GM19468 (cell line): Measurements from ENCODE around the gene SYNGR2.

ENCODE experiments used
- ATAC-seq: cut with Tn5 transposase; IDR thresholded peaks from one replicate; pipeline ENCODE4 v1.9.1; 2021; ENCODE audit warnings: mild to moderate bottlenecking, moderate library complexity, moderate number of reproducible peaks; ENCODE audit not compliant: unreplicated experiment; ENCODE audit errors: extremely low read depth

The SYNGR2 gene

DNA sequence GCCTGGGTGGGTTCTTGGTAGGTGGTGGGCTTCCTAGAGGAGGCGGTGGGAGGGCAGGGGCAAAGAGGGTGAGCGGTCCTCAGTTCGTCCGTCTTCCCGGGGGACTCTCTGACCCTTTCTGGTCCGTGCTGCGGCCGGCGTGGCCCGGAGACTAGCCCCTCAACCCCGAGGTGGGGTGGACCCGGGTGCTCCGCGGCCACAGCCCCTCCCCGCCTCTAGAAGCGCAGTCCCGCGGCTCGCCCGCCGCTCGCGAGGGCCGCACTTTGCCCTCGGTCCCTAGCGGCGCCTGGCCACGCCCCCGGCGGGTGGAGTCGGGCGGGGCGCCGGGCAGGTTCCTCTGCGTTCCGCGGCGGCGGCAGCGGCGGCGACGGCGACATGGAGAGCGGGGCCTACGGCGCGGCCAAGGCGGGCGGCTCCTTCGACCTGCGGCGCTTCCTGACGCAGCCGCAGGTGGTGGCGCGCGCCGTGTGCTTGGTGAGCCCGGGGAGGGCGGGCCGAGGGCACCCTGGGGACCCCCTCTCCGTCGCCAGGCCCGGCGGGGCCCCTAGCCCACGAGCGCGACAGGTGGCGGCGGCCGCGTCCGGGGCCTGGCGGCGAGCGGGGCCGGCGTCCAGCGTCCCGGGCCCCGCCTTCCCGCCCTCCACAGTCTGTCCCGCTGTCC is at the start of gene SYNGR2:
SYNGR2 (plus strand) TSS at position 340 of the 661 bp plus-strand sequence; CDS start at position 376, 36 bp downstream.
- no peak for ATAC-seq

- no peak for ATAC-seq
These were observed 49.6 kb upstream of the SYNGR2 start for GRCh38 chr17:78118801-78119241.

DNA sequence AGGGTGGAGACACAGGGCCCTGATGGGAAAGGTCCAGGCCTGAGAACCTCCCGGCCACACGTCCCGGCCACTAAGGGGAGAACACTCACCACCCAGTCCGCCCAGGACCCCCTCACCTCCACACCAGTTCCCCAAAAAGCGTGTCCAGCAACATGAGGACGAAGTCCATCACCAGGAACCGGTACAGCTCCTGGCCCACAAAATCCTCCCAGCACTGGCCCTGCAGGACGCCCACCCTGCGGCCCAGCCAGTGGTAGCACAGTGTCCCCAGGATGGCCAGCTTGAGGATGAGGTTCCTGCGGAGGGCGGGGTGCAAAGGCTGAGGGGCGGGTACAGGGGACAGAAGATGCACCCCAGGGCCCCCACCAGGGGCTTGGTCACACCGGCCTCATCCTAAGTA is 47.8 kb upstream of the SYNGR2 start:
- ATAC-seq: no peak

- no peak for ATAC-seq
These were observed 47.2 kb upstream of the SYNGR2 start for GRCh38 chr17:78120971-78121800.

GRCh38 chr17:78121801-78122215 is 46.6 kb upstream of the SYNGR2 start:
- no peak for ATAC-seq

DNA sequence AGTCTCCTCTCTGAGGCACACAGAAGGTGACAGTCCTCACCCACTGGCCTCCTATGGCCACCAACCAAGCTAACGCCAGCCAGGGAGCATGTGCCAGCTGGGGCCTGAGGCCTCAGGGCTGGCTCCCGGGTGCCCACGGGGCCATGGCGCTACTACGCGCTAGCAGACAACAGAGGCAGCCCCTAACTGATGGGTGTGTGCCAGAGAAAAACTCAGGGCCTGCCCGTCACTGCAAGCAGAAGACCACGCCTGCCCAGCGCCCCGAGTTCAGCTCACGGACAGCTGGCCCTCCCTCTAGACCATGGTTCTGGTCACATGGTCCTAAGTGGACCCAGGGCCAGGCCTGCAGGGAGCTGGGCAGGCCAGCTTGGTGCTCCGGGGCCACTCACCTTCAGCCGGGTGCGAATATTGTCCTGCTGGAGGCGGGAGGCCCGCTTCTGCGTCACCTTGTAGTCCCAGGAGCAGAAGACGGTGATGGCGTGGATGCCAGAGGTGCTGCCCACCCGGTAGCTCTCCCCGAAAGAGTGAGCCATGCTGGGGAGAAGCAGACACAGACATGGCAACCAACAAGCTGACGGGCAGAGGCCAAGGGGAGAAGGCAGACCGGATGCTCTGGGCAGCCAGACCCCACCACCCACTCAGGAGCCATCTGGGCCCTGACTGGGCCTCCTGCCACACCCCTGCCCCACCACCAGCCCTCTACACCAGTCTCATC is 46.0 kb upstream of the SYNGR2 start:
- no peak for ATAC-seq

DNA sequence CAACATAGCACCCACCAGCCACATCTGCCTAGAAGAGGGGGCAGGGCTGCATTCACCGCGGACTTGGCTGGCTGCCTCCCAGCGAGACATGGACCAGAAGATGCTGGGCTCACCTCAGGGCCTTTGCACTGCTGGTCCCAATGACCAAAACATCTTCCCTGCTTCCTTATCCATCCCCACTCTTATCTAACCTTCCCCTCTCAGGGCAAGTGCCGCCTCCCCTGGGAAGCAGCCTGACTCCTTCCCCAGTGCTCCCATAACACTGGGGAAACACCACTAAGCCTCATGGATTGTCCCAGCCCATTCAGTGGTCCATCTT is 45.5 kb upstream of the SYNGR2 start:
- no peak for ATAC-seq

DNA sequence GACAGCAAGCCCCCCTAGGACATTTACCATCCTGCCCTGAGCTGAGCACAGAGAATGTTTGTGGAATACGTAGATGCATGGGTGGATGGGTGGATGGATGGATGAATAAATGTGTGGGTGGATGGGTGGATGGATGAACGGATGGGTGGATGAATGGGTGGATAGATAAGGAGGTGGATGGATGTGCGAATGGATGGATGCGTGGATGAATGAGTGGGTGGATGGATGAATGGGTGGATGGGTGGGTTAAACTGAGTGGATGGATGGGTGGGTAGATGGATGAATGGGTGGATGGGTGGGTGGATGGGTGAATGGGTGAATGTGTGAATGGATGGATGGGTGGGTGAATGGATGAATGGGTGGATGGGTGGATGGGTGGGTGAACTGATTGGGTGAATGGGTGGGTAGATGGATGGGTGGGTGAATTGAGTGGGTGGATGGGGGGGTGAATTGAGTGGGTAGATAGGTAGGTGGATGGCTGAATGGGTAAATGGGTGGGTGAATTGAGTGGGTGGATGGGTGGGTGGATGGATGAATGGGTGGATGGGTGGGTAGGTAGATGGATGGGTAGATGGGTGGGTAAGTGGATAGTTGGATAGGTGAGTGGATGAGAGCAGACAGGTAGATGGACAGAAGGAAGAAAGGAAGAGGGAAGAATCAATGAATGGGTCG is 45.0 kb upstream of the SYNGR2 start:
- ATAC-seq: no peak

GRCh38 chr17:78124081-78124835 is 44.1 kb upstream of the SYNGR2 start:
- no peak for ATAC-seq

- ATAC-seq: no peak
These were observed 43.6 kb upstream of the SYNGR2 start for GRCh38 chr17:78124836-78125137.

GRCh38 chr17:78125138-78125913 is 43.1 kb upstream of the SYNGR2 start:
- no peak for ATAC-seq

- no peak for ATAC-seq
These were observed 42.1 kb upstream of the SYNGR2 start for GRCh38 chr17:78125976-78126894.

DNA sequence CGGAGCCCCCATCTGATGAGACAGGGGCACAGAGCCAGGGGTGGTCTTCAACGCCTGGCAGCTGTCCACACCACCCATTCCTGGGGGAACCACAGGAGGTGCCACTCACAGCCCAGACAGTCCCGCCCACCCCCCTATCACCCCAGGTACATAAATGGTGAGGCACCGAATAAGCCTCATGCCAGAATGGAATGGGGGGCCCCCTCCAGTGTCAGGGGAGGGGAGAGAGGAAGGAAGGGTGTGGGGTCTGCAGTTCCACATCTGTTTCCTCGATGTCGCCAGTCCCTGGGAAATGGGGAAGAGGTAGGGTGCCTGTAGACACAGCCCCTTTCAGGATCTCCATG is 41.5 kb upstream of the SYNGR2 start:
- no peak for ATAC-seq

DNA sequence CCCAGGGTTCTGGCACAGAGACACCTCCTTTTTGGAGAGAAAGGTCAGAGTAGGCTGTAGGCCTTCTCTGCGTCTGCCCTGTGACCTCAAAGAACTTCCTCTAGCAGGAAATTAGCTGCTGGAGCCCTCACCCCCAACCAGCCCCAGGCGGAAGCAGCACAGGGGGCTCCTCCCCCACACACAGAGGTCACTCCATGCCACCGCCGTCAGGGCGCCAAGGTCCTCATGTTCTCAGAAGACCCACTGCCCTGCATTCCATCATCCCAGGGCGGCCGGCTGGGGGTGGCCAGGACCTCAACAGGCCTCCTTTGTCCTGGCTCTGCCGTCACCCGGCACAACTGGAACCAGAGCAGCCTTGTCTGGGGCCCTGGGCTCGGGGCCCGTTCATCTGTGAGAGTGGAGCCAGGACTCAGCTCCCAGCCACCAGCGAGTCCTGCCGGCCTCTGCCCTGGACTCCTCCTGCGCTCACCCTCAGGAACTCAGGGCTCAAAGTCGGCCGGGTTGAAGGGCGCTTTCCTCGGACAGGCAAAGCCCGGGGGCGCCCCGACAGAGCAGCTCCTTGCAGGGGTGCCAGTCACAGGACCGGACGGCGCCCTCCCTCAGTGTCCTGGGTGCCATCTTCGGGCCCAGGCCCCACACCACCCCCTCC is 41.0 kb upstream of the SYNGR2 start:
- ATAC-seq: no peak

GRCh38 chr17:78127888-78128550 is 40.4 kb upstream of the SYNGR2 start:
- no peak for ATAC-seq

DNA sequence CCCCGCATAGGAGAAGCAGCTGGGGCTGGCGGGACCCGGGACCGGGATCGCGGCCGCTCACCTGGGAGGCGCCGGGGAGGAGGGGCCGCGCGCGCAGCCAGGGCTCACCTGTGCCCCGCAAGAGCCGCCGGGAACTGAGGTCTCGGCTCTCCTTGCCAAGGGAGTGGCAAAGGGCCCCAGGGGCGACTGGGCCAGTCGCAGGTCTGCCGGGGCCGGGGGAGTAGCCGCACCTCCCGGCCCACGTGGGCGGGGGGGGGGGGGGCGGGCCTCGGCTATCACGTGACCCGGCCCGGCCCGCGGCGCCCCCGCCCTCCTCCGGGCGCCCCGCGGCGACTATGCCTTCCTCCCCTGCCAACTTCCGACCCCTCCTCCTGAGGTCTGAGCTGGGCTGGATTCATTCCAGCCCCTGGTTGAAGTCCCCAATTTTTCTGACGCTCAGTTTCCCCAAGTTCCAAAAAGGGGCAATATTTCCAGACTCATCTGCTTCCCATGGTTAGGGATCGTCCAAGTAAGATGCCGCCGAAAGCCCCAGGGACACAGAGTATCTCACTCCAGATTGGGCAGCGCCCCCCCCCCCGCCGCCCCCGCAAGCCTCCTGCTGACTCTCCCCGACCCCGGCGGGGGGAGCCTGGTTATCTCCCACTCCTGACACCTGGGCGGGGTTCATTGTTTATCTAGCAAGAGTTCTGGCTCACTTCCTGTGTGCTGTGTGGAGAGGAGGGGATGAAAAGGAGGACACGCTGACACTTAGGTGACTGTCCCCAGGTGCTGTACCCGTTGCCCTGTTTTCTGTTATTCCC is 39.6 kb upstream of the SYNGR2 start, which contains the start of gene TMC6:
TMC6 (minus strand) TSS at position 205 of the 800 bp plus-strand sequence. CDS start 1,923 bp downstream, outside the sequence.
- no peak for ATAC-seq
